NCI-H524 (cell line): ENCODE data around the gene MARS1.
A peak's percentile ranks its signal among the peaks of the same experiment; 100 is the strongest.

Experiments used
- DNase-seq, 2 experiments: peaks; one replicate each; lab custom pipeline; 2025; lab: John Stamatoyannopoulos, UW

Gene MARS1

GRCh38 chr12:57458665-57459054, 29.2 kb upstream of the MARS1 start:
- no peak for DNase-seq

- peak; percentile 95 for DNase-seq
These were observed 28.7 kb upstream of the MARS1 start for GRCh38 chr12:57459055-57459749.

GRCh38 chr12:57459750-57460467, 28.0 kb upstream of the MARS1 start, which contains the start of gene GLI1:
TSS of gene GLI1 (plus strand) at chr12:57459785. CDS start at chr12:57463692, 3,907 bp downstream.
- DNase-seq = peak in 1 of 2 experiments; percentile 22

- DNase-seq = peak in 1 of 2 experiments; percentile 33
These were observed 27.4 kb upstream of the MARS1 start for GRCh38 chr12:57460468-57460784.

GRCh38 chr12:57460841-57461275, 27.0 kb upstream of the MARS1 start:
- no peak for DNase-seq

- DNase-seq = peak; percentile 35 to 45
These were observed 26.5 kb upstream of the MARS1 start for GRCh38 chr12:57461276-57461916.

GRCh38 chr12:57461917-57462250, 26.0 kb upstream of the MARS1 start:
- DNase-seq = no peak

GRCh38 chr12:57462251-57462911, 25.5 kb upstream of the MARS1 start:
- peak; percentile 89 to 92 for DNase-seq

- no peak for DNase-seq
These were observed 25.0 kb upstream of the MARS1 start for GRCh38 chr12:57462912-57463253.

GRCh38 chr12:57464569-57464968, 23.3 kb upstream of the MARS1 start:
- DNase-seq = no peak

GRCh38 chr12:57465030-57465746, 22.7 kb upstream of the MARS1 start:
- no peak for DNase-seq

- DNase-seq = no peak
These were observed 21.9 kb upstream of the MARS1 start for GRCh38 chr12:57465747-57466505.

GRCh38 chr12:57467212-57467874, 20.5 kb upstream of the MARS1 start:
- DNase-seq = no peak

- no peak for DNase-seq
These were observed 20.0 kb upstream of the MARS1 start for GRCh38 chr12:57467915-57468314.

- DNase-seq = no peak
These were observed 18.3 kb upstream of the MARS1 start for GRCh38 chr12:57469296-57470164.

GRCh38 chr12:57470286-57470969, 17.4 kb upstream of the MARS1 start:
- DNase-seq = no peak

- no peak for DNase-seq
These were observed 16.8 kb upstream of the MARS1 start for GRCh38 chr12:57470970-57471656.

- DNase-seq = no peak
These were observed 16.2 kb upstream of the MARS1 start for GRCh38 chr12:57471661-57472060.

- DNase-seq = no peak
These were observed 15.5 kb upstream of the MARS1 start for GRCh38 chr12:57472391-57472790.
